Right forelimb (tissue), 1 donor: ENCODE measurements around the gene SHBG.

ENCODE experiments used
- DNase-seq: peaks from one replicate; pipeline ENCODE4 v3.0.0-alpha.2; 2018

SHBG gene

DNA sequence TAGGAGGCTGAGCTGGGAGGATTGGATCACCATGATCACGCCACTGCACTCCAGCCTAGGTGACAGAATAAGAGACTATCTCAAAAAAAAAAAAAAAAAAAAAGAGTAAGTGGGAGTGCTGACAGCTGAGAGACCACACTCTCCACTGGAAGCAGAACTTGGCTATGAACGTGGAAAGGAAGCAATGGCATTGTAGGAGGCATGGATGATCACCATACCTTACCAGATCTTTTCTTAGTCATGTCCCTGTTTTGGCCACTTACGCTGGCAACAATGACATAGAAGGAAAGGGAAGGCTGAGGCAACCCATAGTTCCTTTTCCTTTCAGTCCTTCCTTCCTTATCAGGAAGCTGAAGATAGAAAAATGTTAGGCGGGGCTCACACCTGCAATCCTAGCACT is 17.1 kb downstream of the SHBG start:
- DNase-seq: no peak

DNA sequence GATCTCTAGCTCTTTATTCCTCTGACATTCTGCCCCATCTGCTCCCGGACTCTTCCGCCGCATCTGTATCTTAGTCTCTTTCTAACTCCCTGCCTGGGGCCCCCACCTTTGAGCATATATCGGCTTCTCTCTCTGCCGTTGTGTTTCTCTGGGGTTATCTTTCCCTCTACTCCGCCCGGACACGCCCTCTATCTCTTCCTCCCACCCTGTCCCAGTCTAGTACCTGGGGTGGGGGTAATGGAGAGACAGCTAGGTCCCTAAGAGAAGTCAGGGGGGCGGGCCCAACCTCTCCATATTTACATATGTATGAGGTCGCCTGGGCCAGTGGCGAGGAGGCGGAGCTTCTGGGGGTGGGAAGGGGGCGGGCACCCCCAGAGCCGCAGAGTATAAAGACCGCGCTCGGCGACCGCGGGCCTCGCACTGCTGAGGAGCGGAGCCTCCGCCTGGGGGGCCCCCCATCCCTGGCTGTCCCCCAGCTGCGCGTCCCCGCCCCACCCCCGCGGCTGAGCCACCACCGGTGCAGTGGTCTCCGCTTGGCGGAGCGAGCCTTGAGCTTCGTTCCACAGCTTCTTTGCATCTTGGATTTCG is 20.7 kb downstream of the SHBG start, which contains the start of gene ATP1B2:
ATP1B2 (plus strand) TSS at position 418 of the 588 bp plus-strand sequence. CDS start 593 bp downstream, outside the sequence.
- peak; percentile 78 for DNase-seq

DNA sequence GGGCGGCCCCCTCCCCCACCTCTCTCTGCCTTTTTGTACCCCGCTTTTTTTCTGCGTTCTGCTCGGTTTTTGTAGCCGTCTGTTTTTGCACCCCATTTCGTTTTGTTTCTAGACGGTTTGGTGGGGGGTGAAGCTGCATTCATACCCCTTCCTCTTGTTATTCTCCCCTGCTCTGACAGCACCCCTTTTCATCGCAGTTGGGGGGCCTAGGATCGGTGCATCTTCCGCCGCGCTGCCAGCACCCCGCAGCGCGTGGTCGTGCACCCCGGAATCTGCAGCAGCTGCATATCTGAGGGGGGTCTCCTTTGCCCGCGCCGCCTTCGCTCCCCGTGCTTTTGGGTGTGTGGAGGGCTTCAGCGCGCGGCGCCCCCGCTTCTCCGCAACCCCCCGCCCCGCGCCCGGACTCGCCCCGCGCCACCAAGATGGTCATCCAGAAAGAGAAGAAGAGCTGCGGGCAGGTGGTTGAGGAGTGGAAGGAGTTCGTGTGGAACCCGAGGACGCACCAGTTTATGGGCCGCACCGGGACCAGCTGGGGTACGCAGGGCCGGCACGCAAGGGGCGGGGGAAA is 21.2 kb downstream of the SHBG start:
- DNase-seq: no peak

DNA sequence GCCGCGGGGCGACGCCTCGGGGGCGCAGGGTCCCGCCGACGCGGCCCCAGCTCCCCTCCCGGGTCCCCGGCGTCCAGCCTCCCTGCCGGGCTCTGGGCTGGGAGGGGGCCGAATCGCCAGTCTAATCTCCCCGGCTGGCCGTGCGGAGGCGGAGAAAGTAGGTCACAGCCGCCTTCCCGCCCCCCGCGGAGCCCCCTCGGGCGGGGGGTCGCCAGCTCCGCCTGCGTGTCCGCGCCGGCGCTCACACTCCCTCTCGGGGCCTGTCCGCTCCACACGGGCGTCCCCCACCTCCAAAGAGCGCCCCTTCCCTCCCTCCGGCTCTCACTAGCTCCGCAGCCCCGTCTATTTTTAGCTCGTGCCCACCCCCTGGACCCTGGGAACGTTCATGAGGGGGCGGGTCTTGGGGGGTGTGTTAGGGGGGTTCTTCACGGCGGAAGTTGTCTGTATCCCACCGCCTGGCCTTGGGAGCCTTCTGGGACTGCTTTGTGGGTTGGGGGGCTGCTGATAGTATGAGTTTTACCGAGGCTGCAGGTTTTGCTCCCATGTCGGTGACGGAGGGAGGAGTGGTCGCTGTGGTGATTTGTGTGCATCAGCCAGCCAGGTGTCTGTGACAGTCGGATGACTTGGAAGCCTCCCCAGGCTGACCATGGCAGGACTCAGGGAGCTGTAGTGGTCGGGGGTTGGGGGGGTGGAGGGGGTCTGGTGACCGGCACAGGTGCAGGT is 21.9 kb downstream of the SHBG start:
- DNase-seq: peak; percentile 70

DNA sequence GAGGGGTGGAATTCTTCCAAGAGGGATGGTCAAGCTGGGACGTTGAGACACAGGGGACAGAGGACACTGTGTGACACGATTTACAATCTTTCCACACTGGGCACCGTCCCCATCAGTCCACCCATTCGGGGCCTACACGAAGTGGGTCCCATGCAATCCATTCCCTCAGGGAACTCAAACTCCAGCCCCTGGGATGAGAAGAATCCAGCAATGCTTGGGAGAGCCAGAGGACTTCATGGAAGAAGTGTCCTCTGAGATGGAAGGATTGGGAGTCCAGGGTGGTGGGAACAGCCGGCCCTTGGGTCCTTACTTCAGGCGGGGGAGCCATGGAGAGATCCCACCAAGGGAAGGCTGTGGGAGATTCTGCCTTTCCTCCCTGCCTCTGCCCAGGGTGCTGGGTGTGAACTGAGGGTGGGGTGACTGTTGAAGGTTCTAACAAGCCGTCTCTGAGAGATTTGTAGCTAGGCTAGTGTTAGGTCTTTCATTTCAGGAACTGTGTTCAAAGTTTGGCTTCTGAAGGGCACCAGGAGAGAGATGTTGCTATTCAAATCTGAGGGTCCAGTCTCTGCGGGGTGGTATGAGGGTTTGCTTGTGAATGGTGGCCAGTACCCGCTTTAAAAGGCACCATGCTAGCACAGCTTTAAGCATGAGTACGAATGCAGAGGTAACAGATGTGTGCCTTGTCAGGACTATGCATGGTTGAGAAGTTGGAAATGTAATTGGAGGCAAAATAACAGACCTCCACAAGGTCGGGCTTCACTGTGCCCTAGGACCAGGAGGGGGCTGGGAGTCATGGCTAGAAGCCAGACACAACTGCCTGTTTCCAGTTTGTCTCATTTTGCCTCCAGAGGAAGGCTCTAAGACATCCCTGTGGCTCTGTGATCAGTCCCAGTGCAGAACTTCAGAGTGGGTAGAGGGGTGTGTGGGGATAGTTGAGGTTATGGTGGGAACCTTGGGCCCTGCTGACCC is 22.7 kb downstream of the SHBG start:
- no peak for DNase-seq

DNA sequence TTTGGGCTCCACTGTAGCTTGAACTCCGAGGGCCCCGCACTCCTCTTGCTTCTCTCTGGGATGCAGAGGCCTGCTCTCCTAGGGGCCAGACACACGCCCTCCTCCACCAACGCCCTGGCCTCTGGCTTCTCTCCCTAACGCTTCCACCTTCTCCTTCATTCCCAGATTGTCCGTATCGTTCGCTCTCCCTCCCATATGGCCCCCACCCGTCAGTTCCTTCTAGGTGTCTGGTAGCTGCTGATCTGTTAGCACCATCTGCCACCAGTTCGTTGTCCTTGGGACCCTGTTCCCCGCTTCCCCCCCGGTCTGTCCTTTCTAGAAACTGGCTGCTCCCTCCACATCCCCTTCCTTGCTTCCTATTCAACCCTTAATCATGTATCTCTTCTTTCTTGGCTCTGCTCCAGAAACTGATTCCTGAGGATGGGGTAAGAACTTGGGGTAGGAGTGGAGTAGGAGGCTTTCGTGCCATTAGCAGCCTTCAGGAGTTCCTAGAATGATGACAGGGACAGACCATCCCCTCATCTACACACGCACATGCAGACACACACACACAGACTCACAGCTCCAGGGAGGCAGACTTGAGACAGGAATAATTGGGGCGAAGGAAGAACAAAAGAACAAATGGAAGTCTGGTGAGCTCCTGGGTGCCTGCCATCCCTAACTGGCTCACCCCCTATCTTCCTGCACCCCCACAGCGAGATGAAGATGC is 25.1 kb downstream of the SHBG start:
- DNase-seq: no peak

DNA sequence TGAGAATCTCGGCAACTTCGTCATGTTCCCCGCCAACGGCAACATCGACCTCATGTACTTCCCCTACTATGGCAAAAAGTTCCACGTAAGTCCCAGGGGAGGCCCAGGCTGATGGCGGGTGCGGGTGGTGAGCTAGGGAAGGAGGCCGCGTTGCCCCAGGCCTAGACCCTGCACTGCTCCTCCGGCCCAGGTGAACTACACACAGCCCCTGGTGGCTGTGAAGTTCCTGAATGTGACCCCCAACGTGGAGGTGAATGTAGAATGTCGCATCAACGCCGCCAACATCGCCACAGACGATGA is 25.6 kb downstream of the SHBG start:
- DNase-seq: no peak

DNA sequence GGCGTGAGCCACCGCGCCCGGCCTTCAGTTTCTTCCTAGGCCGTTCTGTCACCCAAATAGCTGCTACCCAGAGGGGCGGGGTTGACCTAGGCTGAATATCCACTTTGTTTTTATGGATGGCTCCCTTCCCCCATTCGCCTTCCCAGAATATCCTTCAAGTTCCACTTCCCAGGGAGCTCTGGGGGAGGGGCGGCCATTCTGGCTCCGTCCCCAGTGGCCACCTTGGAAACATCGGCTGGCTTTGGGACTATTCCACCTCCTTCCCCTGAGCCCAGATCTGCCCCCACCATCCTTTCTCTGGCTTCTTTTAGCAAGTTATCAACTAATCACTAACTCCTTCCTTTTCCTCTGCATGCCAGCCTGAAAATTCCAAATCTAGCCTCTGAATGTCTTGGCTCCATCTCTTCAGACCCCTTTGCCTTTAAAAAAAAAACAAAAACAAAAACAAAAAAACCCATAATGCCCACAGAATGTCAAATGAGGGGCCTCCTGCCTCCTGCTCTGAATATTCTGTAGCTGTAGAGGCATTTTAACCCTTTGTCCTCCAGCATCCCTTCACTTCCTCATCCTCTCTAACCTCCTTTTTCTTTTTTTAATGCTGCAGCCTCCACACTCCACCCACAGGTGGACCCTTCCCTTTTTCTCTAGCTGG is 27.1 kb downstream of the SHBG start:
- no peak for DNase-seq

DNA sequence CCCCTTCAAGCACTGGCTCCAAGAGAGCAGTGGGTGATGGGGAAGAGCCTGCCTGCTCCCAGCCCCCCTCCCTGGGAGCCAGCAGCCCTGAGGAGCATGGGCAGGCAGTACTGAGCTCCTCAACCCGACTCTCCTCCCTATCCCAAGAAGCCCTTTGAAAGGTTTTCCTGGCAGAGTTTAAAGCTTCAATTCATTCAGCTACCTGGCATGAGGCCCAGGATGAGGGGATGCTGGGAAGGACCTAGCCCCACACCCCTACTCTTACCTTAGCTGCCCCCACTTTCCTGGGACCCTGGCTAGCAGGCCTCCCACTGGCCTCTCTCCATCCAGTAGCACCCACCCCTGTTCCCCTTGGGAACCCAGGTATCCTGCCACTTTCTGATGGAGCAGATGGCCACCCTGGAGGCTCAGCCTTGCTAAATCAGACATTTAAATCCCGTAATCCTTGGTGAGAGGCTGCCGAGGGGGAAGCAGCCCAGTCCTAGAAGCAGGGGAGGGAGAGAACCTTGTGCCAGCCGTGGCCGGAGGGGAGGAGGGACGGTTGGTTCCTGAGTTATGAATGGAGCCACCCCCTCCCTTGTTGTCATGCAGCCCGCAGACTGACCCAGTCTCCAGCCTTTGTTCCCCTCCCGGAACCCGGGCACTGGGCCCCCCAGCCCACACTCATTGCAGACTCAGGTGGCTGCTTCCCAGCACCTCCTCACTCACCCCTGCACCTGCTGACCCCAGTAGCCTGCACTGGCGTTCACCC is 37.9 kb downstream of the SHBG start:
- DNase-seq: peak; percentile 55

DNA sequence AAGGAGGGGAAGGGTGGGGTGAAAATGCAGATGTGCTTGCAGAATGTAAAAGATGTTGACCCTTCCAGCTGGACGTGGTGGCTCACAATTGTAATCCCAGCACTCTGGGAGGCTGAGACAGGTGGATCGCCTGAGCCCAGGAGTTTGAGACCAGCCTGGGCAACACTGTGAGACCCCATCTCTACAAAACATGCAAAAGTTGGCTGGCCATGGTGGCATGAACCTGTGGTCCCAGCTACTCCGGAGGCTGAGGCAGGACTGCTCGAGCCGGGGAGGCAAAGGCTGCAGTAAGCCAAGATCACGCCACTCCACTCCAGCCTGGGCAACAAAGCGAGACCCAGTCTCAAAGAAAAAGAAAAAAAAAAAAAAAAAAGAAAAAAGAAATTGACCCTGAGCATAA is 38.5 kb downstream of the SHBG start:
- no peak for DNase-seq

DNA sequence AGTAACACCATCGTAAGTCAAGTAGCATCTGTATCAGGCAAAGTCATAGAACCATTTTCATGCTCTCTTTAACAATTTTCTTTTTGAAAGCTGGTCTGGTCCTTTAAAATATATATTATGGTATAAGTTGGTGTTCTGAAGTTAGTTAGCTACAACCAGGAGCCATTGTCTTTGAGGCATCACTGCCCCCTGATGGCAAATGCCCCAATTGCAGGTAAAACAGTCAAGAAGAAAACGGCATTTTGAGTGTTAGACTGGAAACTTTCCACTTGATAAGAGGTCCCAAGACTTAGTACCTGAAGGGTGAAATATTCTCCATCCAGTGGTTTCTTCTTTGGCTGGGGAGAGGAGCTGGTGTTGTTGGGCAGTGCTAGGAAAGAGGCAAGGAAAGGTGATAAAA is 43.3 kb downstream of the SHBG start:
- DNase-seq: no peak

DNA sequence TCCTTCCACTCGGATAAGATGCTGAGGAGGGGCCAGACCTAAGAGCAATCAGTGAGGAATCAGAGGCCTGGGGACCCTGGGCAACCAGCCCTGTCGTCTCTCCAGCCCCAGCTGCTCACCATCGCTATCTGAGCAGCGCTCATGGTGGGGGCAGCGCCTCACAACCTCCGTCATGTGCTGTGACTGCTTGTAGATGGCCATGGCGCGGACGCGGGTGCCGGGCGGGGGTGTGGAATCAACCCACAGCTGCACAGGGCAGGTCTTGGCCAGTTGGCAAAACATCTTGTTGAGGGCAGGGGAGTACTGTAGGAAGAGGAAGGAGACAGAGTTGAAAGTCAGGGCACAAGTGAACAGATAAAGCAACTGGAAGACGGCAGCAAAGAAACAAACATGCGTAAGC is 45.0 kb downstream of the SHBG start:
- no peak for DNase-seq

DNA sequence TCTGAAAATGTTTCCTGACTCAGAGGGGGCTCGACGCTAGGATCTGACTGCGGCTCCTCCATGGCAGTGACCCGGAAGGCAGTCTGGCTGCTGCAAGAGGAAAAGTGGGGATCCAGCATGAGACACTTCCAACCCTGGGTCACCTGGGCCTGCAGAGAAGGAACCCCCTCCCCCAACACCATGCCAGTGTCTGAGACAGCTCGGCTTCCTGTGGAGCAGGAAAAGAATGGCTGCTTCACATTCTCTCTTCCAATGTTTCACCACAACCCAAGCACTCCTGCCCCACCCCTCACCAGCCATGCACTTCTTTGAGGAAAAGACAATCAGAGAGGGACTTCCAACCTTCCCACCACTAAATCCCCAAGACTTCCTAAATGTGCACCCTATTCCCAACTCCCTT is 46.6 kb downstream of the SHBG start:
- no peak for DNase-seq

DNA sequence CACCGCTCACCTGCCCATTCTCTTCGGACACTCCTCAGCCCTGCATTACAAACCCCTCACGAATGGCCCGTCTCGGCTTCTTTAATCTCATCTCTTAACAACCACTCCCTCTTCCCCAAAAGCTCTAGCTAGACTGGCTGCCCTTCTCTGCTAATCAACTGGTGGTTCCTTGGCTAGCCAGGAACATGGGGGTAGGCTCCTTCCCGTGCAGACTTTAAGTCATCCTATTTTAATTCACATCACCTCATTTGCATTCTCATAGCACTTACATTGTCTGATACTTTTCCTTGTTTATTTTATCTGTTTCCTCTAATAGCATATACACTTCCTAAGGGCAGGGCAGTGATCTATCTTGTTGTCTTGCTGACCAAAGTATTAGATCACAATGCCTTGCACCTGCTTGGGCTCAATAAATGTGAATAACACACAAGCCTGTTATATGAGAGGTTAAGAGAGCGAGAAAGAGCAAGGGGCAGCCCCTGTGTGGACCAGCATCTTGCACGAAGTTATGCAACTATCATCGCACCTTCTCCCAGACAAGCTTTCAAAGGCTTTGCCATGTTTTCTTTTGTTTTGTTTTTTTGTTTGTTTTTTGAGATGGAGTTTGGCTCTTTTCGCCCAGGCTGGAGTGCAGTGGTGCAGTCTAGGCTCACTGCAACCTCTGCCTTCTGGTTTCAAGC is 47.6 kb downstream of the SHBG start:
- DNase-seq: no peak
